Right renal cortex interstitium (tissue), 3 donors: ENCODE results near the gene KRT40. TPM values are rescaled to one million over a fixed set of nuclear protein-coding genes. Genes with fewer than 3 reads are reported as not detected.
"Not testable (repeated sequence)": the region's sequence is repeated elsewhere in the genome, so short reads cannot be mapped to it uniquely, and the experiment has no call there.

Experiments used
- DNase-seq, 3 donors: peaks; one replicate each; pipeline ENCODE4 v3.0.0-alpha.2; 2013; ENCODE audit warnings: low read depth in 3 of 3, low spot score in 2 of 3
- polyA plus RNA-seq, 3 donors: library from polyadenylated mRNA; unstranded; fragments of 120-200 nt; gene quantifications; one replicate each; pipeline ENCODE4 v1.2.1, GENCODE V29; 2013; ENCODE audit not compliant: insufficient read length in 3 of 3

KRT40 gene
- polyA plus RNA-seq = not detected

GRCh38 chr17:40984226-40984625 is at the start of gene KRT40:
KRT40 (minus strand) TSS chr17:40984326; CDS start chr17:40984273, 53 bp downstream.
- no peak for DNase-seq

DNA sequence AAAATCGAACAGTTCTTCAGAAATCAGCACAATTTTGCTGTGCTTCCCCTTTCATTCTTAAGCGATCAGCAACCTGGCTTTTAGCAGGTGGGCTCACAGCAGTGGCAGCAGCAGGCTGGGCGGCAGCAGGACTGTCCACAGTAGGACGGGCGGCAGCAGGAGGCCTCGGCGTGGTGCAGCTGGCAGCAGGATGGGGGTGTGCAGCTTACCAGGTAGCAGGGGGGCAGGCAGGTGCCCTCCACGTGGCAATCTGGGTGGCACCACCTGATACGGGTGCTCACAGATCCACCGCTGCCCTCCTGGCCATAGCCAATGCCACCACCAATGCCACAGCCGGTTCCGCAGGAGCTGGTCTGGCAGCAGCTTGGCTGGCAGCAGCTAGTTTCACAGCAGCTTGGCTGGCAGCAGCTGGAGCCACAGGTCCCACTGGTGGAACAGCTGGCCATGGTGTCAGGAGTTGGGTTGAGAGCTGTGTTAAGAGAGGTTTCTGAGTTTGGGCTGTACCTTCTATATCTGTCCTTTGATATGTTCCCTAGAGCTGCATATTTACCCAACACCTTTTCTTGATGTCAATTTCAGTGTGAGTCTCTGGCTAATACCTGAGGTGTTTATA is 45.6 kb upstream of the KRT40 start, which contains the start of gene KRTAP1-4:
TSS of gene KRTAP1-4 (minus strand) at position 563 of the 613 bp plus-strand sequence. CDS start at position 446, 117 bp downstream.
- DNase-seq = no peak

GRCh38 chr17:41026715-41027471 is 42.8 kb upstream of the KRT40 start, which contains the start of gene KRTAP1-5:
KRTAP1-5 (minus strand) TSS chr17:41027208; CDS start chr17:41027155, 53 bp downstream.
- DNase-seq = no peak

- no peak for DNase-seq
These were observed 40.6 kb upstream of the KRT40 start for GRCh38 chr17:41024697-41025096.

DNA sequence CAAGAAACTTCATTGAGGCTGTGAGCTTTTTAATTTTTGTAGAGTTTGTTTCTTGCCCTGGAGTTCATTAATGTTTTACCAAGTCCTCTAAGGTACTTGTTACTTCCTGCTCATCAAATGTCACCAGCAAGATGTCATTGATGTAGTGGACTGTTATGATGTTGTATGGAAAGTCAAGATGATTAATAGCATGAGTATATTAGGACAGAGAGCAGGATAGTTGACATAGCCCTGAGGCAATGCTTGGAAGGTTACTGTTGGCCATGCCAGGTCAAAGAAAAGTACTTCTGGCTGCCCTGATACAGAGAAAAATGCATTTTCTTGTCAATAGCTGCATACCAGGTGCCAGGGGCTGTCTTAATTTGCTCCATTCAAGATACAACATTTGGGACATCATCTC is 36.2 kb upstream of the KRT40 start:
- DNase-seq = no peak

DNA sequence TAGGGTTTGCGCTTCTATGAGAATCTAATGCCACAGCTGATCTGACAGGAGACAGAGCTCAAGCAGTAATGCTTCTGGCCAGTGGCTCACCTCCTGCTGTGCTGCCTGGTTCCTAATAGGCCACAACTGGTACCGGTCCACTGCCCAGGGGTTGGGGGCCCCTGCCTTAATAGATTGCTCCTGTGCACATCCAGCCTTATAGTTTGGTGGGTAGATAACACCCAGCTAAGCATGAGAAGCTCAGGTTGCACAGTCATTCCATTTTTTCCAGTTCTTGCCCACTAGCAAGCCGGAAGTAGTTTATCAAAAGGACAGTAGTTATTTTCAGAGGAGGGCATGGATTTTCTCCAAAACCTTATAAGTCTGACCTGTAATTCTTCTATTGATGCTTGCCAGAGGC is 35.3 kb upstream of the KRT40 start:
- no peak for DNase-seq

GRCh38 chr17:41018541-41018940 is 34.4 kb upstream of the KRT40 start:
- no peak for DNase-seq

DNA sequence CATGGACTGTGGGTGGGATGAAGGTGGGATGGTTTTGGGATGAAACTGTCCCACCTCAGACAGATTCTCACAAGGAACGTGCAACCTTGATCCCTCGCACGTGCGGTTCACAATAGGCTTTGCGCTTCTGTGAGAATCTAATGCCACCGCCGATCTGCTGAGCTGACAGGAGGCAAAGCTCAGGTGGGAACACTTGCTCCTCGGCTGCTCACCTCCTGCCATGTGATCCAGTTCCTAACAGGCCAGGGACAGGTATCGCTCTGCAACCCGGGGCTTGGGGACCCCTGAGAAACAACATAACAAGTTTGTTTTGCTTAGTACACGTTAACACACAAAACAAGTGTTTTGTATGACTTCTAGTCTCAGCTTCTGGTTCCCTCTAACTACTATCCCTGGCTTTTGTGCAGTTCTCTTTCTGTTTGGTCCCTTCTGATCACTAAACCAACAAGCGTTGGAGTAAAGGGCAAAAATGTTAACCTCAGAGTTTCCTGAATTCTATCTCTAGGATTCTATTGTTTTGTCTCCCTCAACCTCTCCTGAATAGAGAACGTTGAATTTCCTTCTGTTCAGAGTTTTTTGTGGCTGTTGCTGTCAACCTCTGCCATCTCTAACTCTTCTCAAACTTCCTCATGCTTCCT is 32.6 kb upstream of the KRT40 start:
- no peak for DNase-seq

DNA sequence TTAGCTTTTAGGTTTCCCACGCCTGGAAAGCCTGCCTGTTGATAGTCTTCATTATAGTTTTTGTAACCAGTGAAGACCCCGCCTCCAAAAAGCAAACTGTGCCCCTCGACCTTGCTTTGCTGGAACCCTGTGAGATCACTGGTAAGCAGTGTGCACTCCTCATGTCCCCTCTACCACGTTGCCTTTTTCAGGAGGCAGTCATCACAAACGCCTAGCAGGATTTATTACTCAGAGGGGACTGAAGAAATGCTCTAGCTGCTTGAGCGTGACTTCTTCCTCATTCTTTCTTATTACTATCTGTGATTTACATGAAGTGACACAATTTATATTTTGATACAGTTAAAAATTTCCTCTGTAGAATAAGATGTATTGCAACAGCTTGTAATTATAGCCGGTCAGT is 31.3 kb upstream of the KRT40 start:
- DNase-seq = no peak

- no peak for DNase-seq
These were observed 29.5 kb upstream of the KRT40 start for GRCh38 chr17:41013606-41014005.

GRCh38 chr17:41013181-41013580 is 29.1 kb upstream of the KRT40 start:
- DNase-seq = no peak

DNA sequence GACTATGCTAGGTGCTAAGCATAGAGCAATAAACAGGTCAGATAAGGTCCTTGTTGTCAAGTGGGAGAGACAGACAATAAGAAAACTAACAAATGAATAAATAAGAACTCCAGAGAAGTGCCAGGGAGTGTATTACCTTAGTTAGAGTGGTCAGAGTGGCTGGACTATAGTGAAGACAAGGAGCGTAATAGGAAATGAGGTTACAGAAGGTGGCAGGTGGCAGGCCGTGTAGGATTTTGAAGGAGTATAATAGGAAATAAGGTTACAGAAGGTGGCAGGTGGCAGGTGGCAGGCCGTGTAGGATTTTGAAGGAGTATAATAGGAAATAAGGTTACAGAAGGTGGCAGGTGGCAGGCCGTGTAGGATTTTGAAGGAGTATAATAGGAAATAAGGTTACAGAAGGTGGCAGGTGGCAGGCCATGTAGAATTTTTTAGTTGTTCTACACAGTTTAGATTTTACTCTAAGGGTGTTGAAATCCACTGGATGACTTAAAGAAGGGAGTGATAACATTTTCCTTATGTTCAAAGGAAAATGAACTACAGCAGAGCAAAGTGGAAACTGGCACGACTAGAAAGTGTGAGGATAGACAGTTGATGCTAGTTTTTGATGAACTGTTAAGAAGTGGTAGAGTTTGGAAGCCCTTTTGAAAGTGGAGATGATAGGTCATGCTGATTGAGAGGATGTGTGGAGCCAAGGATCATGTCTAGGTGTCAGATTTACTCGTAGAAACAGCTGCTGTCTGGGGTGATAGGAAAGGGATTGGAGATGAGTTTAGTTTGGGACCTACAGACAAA is 28.4 kb upstream of the KRT40 start:
- no peak for DNase-seq

GRCh38 chr17:41010441-41010840 is 26.3 kb upstream of the KRT40 start:
- DNase-seq = no peak

DNA sequence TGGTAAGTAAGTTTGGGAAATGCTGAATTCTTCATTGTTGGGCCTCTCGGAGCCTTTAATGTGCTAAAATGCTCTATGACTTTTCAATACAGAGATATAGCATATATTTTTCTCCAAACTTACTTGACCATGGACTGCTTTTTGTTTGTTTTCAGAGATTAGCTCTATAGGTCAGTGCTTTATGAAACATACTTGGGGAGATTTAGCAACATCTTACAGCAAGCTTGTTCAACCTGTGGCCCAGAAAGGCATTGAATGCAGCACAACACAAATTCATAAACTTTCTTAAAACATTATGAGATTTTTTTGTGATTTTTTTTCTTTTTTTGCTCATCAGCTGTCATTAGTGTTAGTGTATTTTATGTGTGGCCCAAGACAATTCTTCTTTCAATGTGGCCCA is 25.8 kb upstream of the KRT40 start:
- DNase-seq = no peak

DNA sequence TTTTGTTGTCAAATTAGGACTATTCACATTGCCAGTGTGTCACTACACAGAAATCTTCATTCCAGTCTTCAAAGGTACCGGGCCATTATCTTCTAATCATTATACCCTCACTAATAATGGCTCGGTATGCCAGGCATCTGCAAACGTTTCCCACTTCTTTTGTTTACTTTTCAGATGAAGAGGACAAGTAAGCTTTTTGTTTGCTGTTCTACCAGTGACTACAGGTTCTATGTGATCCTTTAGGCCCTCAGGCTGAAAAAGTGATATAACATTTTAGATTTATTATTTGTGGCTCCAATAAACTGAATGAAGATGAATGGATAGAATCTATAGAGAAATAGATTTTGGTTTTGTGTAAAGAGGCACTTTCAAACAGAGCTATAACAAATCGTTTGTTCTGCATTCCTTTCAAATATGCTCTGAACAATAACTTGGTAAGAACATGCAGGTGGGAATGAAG is 25.2 kb upstream of the KRT40 start:
- DNase-seq = no peak

- no peak for DNase-seq
These were observed 24.7 kb upstream of the KRT40 start, which contains the start of gene KRTAP3-1 for GRCh38 chr17:41008811-41009210. KRTAP3-1 (minus strand) TSS chr17:41009128; CDS start chr17:41009074, 54 bp downstream.

GRCh38 chr17:41004397-41004796 is 20.3 kb upstream of the KRT40 start:
- DNase-seq = no peak

DNA sequence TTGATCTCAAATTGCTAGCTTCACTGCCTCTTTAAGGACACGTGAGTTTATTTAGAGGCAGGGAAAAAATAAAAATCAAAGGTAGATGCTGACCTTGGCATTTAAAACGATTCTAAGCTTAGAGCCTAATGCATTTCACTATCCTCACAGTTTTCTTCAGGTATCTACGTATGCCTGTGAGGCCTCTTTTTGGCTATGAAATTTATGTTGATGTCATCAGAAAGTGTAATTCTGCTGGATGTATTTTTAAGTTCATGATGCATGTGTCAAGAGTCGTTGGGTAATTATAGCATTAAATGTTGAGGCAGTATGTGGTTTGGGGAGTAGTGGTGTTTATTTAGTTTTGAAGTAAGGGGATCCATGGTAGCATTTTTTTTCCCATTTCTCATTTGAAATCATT is 19.8 kb upstream of the KRT40 start:
- no peak for DNase-seq

GRCh38 chr17:41002814-41003213 is 18.7 kb upstream of the KRT40 start:
- DNase-seq = no peak

GRCh38 chr17:41001795-41002194 is 17.7 kb upstream of the KRT40 start:
- no peak for DNase-seq

DNA sequence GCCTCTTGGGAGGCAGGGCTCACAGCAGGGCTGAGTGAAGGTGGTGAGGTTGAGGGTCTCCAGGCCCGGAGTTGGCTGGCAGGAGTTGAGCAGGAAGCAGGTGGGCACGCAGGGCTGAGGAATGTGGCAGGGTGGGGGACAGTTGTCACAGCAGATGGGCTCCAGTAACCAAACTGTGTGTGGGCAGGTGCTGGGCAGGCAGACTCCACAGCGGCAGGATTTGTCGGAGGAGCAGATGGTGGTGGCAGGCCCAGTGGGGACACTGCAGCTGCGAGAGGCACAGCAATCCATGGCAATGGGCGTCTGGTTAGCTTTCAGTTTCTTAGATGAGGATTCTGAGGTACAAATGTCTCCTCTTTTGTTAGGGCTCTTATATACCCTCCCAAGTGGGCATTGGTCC is 15.4 kb upstream of the KRT40 start, which contains the start of gene KRTAP3-2:
TSS of gene KRTAP3-2 (minus strand) at position 344 of the 400 bp plus-strand sequence. CDS start at position 291, 53 bp downstream.
- not testable (repeated sequence) for DNase-seq
